Astrocyte (in vitro differentiated cells and primary cell): ENCODE measurements around the gene PI4K2B. TPM values are rescaled to one million over a fixed set of nuclear protein-coding genes. Genes with fewer than 3 reads are reported as not detected.

ENCODE experiments used
- DNase-seq: peaks from one replicate; pipeline ENCODE4 v3.0.0-alpha.2; 2010; ENCODE audit warnings: low read depth
- FAIRE-seq: peaks from 2 replicates; lab custom pipeline; 2011; peaks lifted over from hg19 to GRCh38; lab: Jason Lieb, UNC
- H2AFZ ChIP-seq: 2 replicates; pipeline ENCODE4 v1.6.0; 2012; ENCODE audit warnings: low read depth, low read length, inconsistent platforms
- H3K27ac ChIP-seq: 2 replicates; pipeline ENCODE4 v1.5.1; 2011; ENCODE audit warnings: low read depth, low read length, inconsistent platforms
- H3K27me3 ChIP-seq: 2 replicates; pipeline ENCODE4 v1.6.0; 2011; ENCODE audit warnings: low read length, inconsistent platforms; ENCODE audit not compliant: insufficient read depth
- H3K36me3 ChIP-seq: 2 replicates; pipeline ENCODE4 v1.5.1; 2011; ENCODE audit warnings: low read length, inconsistent platforms; ENCODE audit not compliant: insufficient read depth
- H3K4me1 ChIP-seq: 2 replicates; pipeline ENCODE4 v1.5.1; 2011; ENCODE audit warnings: low read length, inconsistent platforms; ENCODE audit not compliant: insufficient read depth
- H3K4me2 ChIP-seq: 2 replicates; pipeline ENCODE4 v1.6.0; 2012; ENCODE audit warnings: low read length, inconsistent platforms
- H3K4me3 ChIP-seq: 2 replicates; pipeline ENCODE4 v1.5.1; 2011; ENCODE audit warnings: low read depth, mild to moderate bottlenecking, low read length, inconsistent platforms; ENCODE audit not compliant: insufficient read depth
- H3K79me2 ChIP-seq: 2 replicates; pipeline ENCODE4 v1.6.0; 2012; ENCODE audit warnings: mild to moderate bottlenecking, low read length, inconsistent platforms; ENCODE audit not compliant: insufficient read depth
- H3K9ac ChIP-seq: 2 replicates; pipeline ENCODE4 v1.6.0; 2012; ENCODE audit warnings: mild to moderate bottlenecking, low read length, inconsistent platforms
- H3K9me3 ChIP-seq: 2 replicates; pipeline ENCODE4 v1.5.1; 2012; ENCODE audit warnings: low read depth, mild to moderate bottlenecking, low read length, inconsistent platforms; ENCODE audit not compliant: insufficient read depth
- H4K20me1 ChIP-seq: 2 replicates; pipeline ENCODE4 v1.6.0; 2012; ENCODE audit warnings: low read length, inconsistent platforms; ENCODE audit not compliant: insufficient read depth
- H3K27ac Mint-ChIP-seq: one replicate; pipeline ENCODE4 v1.8.0; 2021; ENCODE audit warnings: mild to moderate bottlenecking, mixed read lengths; ENCODE audit not compliant: unreplicated experiment
- H3K27me3 Mint-ChIP-seq: one replicate; pipeline ENCODE4 v1.8.0; 2021; ENCODE audit warnings: low read depth, mixed read lengths; ENCODE audit not compliant: unreplicated experiment
- H3K36me3 Mint-ChIP-seq: one replicate; pipeline ENCODE4 v1.8.0; 2021; ENCODE audit warnings: low read depth, mixed read lengths; ENCODE audit not compliant: unreplicated experiment
- H3K4me1 Mint-ChIP-seq: one replicate; pipeline ENCODE4 v1.8.0; 2021; ENCODE audit warnings: low read depth, mixed read lengths; ENCODE audit not compliant: unreplicated experiment
- H3K4me3 Mint-ChIP-seq: one replicate; pipeline ENCODE4 v1.8.0; 2021; ENCODE audit warnings: mild to moderate bottlenecking, moderate library complexity, mixed read lengths; ENCODE audit not compliant: unreplicated experiment
- H3K9me3 Mint-ChIP-seq: one replicate; pipeline ENCODE4 v1.8.0; 2021; ENCODE audit warnings: mild to moderate bottlenecking, mixed read lengths; ENCODE audit not compliant: unreplicated experiment
- EZH2 ChIP-seq: IDR thresholded peaks from 2 replicates; pipeline ENCODE4 v1.6.1; 2012; ENCODE audit warnings: mild to moderate bottlenecking, low read length, inconsistent platforms; ENCODE audit not compliant: insufficient read depth
- total RNA-seq: library from RNA; stranded (reverse); gene quantifications from 2 replicates; pipeline ENCODE4 v1.2.1, GENCODE V29; 2021
- TF ChIP-seq, protein P1 (sequence below): IDR thresholded peaks from 2 replicates; pipeline ENCODE4 v1.5.1; 2011; ENCODE audit warnings: low read depth, mild to moderate bottlenecking, inconsistent platforms, low read length, moderate library complexity; ENCODE audit not compliant: insufficient read depth

Gene PI4K2B
- total RNA-seq, 1 donor from 2014 or later, result 15.7 TPM

DNA sequence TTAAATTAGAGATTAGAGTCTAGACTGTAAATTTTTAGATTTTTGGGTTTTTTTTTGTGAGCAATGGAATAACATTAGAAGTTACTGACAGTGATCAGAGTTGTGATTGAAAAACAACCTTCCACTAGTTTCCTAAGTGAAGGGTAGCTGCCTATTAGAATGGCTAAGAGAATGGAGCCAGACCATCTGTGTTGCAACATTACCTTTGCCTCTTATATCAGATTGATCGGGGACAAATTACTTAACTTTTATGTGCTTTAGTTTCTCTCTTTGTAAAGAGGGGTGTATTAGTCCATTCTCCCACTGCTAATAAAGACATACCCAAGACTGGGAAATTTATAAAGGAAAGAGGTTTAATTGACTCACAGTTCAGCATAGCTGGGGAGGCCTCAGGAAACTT is 12.5 kb upstream of the PI4K2B start:
- H3K36me3 ChIP-seq, result no peaks in the 10 kb centered on the region
- H3K27ac ChIP-seq, result no peak overlapping the region
- no peaks in the 10 kb centered on the region for H3K27me3 ChIP-seq
- H3K4me1 ChIP-seq, result no peaks in the 10 kb centered on the region
- H3K79me2 ChIP-seq, result no peaks in the 10 kb centered on the region
- no peaks in the 10 kb centered on the region for H3K4me1 Mint-ChIP-seq
- H4K20me1 ChIP-seq, result no peaks in the 10 kb centered on the region
- no peak overlapping the region for H3K4me3 ChIP-seq
- no peak overlapping the region for H3K27ac Mint-ChIP-seq
- no peak overlapping the region for H2AFZ ChIP-seq
- H3K9me3 ChIP-seq, result peaks cover 12% of the 10 kb centered on the region
- no peak for DNase-seq
- no peaks in the 10 kb centered on the region for H3K27me3 Mint-ChIP-seq
- no peak for FAIRE-seq
- peaks cover 3% of the 10 kb centered on the region for H3K36me3 Mint-ChIP-seq
- no peak for TF ChIP-seq EZH2
- TF ChIP-seq, protein P1, sequence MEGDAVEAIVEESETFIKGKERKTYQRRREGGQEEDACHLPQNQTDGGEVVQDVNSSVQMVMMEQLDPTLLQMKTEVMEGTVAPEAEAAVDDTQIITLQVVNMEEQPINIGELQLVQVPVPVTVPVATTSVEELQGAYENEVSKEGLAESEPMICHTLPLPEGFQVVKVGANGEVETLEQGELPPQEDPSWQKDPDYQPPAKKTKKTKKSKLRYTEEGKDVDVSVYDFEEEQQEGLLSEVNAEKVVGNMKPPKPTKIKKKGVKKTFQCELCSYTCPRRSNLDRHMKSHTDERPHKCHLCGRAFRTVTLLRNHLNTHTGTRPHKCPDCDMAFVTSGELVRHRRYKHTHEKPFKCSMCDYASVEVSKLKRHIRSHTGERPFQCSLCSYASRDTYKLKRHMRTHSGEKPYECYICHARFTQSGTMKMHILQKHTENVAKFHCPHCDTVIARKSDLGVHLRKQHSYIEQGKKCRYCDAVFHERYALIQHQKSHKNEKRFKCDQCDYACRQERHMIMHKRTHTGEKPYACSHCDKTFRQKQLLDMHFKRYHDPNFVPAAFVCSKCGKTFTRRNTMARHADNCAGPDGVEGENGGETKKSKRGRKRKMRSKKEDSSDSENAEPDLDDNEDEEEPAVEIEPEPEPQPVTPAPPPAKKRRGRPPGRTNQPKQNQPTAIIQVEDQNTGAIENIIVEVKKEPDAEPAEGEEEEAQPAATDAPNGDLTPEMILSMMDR, result no peak
- no peak overlapping the region for H3K4me2 ChIP-seq
- peaks cover 29% of the 10 kb centered on the region for H3K9me3 Mint-ChIP-seq
- H3K4me3 Mint-ChIP-seq, result no peak overlapping the region
- H3K9ac ChIP-seq, result no peak overlapping the region

DNA sequence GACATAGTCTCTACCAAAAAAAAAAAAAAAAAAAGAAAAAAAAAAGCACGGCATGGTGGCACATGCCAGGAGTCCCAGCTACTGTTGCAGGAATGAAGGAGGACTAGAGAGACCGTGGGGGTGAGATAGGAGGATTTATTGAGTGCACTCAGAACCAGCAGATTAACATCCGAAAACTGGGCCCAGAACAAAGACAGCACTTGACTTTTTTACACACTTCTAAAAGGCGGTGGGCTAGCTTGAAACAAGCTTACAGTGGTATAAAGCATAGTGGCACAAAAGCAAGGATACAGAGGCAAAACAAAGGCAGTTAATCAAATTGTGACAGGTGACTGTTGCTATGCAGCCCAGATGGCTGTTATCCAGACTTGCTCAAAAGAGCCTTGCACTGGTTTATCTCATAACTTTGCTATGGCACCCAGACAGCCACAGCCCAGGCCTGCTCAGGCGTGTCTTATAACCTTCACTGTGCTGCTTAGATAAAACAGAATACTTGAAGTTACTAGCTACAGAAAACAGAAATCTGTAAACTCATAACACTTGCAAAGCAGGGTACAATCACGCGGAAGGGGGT is 9.9 kb upstream of the PI4K2B start:
- Mint-ChIP-seq H3K4me3 (no peak overlapping the region), H3K4me1 (no peaks in the 10 kb centered on the region), H3K27me3 (no peaks in the 10 kb centered on the region), H3K27ac (no peak overlapping the region), H3K9me3 (peaks cover 25% of the 10 kb centered on the region), H3K36me3 (peaks cover 3% of the 10 kb centered on the region)
- Histone ChIP-seq H3K9me3 (peaks cover 12% of the 10 kb centered on the region), H3K36me3 (no peaks in the 10 kb centered on the region), H4K20me1 (no peaks in the 10 kb centered on the region), H3K9ac (no peak overlapping the region), H3K4me3 (no peak overlapping the region), H3K4me1 (no peaks in the 10 kb centered on the region), H3K27ac (no peak overlapping the region), H3K79me2 (no peaks in the 10 kb centered on the region), H3K27me3 (no peaks in the 10 kb centered on the region), H2AFZ (no peak overlapping the region), H3K4me2 (no peak overlapping the region)
- FAIRE-seq (no peak), DNase-seq (peak; percentile 34)
- TF ChIP-seq, protein P1, result no peak
- no peak for TF ChIP-seq EZH2

DNA sequence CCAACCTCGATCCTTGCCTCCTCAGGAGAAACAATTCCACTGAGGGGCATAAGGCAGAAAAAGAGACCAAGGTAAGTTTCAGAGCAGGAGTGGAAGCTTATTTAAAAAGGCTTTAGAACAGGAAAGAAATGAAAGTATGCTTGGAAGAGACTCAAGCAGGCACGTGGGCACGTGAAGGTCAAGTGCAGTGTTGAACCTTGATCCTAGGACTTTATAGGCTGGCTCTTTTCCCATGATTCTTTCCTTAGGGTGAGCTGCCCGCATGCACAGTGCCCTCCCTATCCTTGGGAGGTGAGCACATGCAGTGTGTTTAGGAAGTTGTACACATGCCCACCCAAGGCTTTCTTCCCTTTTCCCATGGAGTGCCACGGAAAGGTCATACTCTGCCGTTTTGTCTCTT is 4.0 kb upstream of the PI4K2B start:
- no peaks in the 10 kb centered on the region for H3K4me1 Mint-ChIP-seq
- H3K36me3 Mint-ChIP-seq, result no peaks in the 10 kb centered on the region
- no peak overlapping the region for H3K27ac ChIP-seq
- H2AFZ ChIP-seq, result no peak overlapping the region
- no peaks in the 10 kb centered on the region for H3K27me3 Mint-ChIP-seq
- TF ChIP-seq, protein P1, result no peak
- H3K36me3 ChIP-seq, result no peaks in the 10 kb centered on the region
- no peaks in the 10 kb centered on the region for H4K20me1 ChIP-seq
- no peak overlapping the region for H3K27ac Mint-ChIP-seq
- no peak for DNase-seq
- no peak overlapping the region for H3K4me2 ChIP-seq
- no peaks in the 10 kb centered on the region for H3K4me1 ChIP-seq
- peaks cover 28% of the 10 kb centered on the region for H3K9me3 Mint-ChIP-seq
- H3K27me3 ChIP-seq, result no peaks in the 10 kb centered on the region
- FAIRE-seq, result no peak
- no peak overlapping the region for H3K4me3 Mint-ChIP-seq
- H3K9ac ChIP-seq, result no peak overlapping the region
- H3K4me3 ChIP-seq, result no peak overlapping the region
- peaks cover 5% of the 10 kb centered on the region for H3K79me2 ChIP-seq
- H3K9me3 ChIP-seq, result peaks cover 3% of the 10 kb centered on the region
